Osteoblast (primary cell): ENCODE data around the gene APPBP2. TPM values are rescaled to one million over a fixed set of nuclear protein-coding genes. Genes with fewer than 3 reads are reported as not detected.
"Not testable (repeated sequence)": the region's sequence is repeated elsewhere in the genome, so short reads cannot be mapped to it uniquely, and the experiment has no call there.

Experiments
- DNase-seq: peaks from one replicate; pipeline ENCODE4 v3.0.0; 2011; ENCODE audit warnings: low spot score, mixed read lengths; ENCODE audit not compliant: insufficient read length; ENCODE audit errors: missing footprints
- H2AFZ ChIP-seq: 2 replicates; pipeline ENCODE4 v1.6.0; 2011; ENCODE audit warnings: mild to moderate bottlenecking, low read length
- H3K27ac ChIP-seq: 2 replicates; pipeline ENCODE4 v1.5.1; 2011; ENCODE audit warnings: mild to moderate bottlenecking, low read depth, low read length, moderate library complexity
- H3K27me3 ChIP-seq: 2 replicates; pipeline ENCODE4 v1.6.0; 2012; ENCODE audit warnings: mild to moderate bottlenecking, control low read depth, inconsistent platforms, low read length, moderate library complexity; ENCODE audit not compliant: insufficient read depth
- H3K36me3 ChIP-seq: 2 replicates; pipeline ENCODE4 v1.5.1; 2011; ENCODE audit warnings: mild to moderate bottlenecking, low read length, control low read depth, moderate library complexity; ENCODE audit not compliant: insufficient read depth
- H3K4me1 ChIP-seq: 2 replicates; pipeline ENCODE4 v1.5.1; 2011; ENCODE audit warnings: mild to moderate bottlenecking, low read length, control low read depth, moderate library complexity; ENCODE audit not compliant: insufficient read depth
- H3K4me2 ChIP-seq: 2 replicates; pipeline ENCODE4 v1.6.0; 2011; ENCODE audit warnings: mild to moderate bottlenecking, low read length; ENCODE audit not compliant: insufficient read depth
- H3K4me3 ChIP-seq: fragments of 200-600 bp; sonication (generic); 3 replicates; pipeline ENCODE4 v1.5.1; 2012; ENCODE audit warnings: mild to moderate bottlenecking, low read length, inconsistent platforms; ENCODE audit not compliant: insufficient read depth
- H3K79me2 ChIP-seq: 2 replicates; pipeline ENCODE4 v1.6.0; 2012; ENCODE audit warnings: mild to moderate bottlenecking, low read length, control low read depth, inconsistent platforms; ENCODE audit not compliant: insufficient read depth
- H3K9me3 ChIP-seq: 2 replicates; pipeline ENCODE4 v1.5.1; 2011; ENCODE audit warnings: low read depth, low read length, control low read depth
- H4K20me1 ChIP-seq: 2 replicates; pipeline ENCODE4 v1.6.0; 2012; ENCODE audit warnings: mild to moderate bottlenecking, low read length, control low read depth; ENCODE audit not compliant: insufficient read depth
- CTCF ChIP-seq: IDR thresholded peaks from 2 replicates; pipeline ENCODE4 v1.5.1; 2011; ENCODE audit warnings: mild to moderate bottlenecking, low read depth, low read length, moderate library complexity; ENCODE audit errors: extremely low read depth
- total RNA-seq: library from RNA; depleted of rRNA; stranded (reverse); fragments of >200 nt; gene quantifications from 2 replicates; pipeline ENCODE4 v1.2.3, GENCODE V29; 2012

The APPBP2 gene
- total RNA-seq, 1 donor = 49.9 TPM

GRCh38 chr17:60523822-60524221 is 2.2 kb downstream of the APPBP2 start:
- Histone ChIP-seq H4K20me1 (peaks cover 53% of the 10 kb centered on the region), H3K4me3 (peak overlapping the region; percentile 87), H3K79me2 (peaks cover 81% of the 10 kb centered on the region), H3K27ac (peak overlapping the region; percentile 92), H3K27me3 (no peaks in the 10 kb centered on the region), H3K4me1 (peaks cover 13% of the 10 kb centered on the region), H2AFZ (no peak overlapping the region), H3K36me3 (peaks cover 15% of the 10 kb centered on the region), H3K4me2 (peak overlapping the region; percentile 89), H3K9me3 (no peaks in the 10 kb centered on the region)
- no peak for DNase-seq
- TF ChIP-seq CTCF = no peak

GRCh38 chr17:60522889-60523626 is 3.0 kb downstream of the APPBP2 start:
- peaks cover 89% of the 10 kb centered on the region for H3K79me2 ChIP-seq
- no peak for TF ChIP-seq CTCF
- H3K9me3 ChIP-seq = no peaks in the 10 kb centered on the region
- peaks cover 21% of the 10 kb centered on the region for H3K36me3 ChIP-seq
- H2AFZ ChIP-seq = no peak overlapping the region
- H3K4me3 ChIP-seq = no peak overlapping the region
- H4K20me1 ChIP-seq = peaks cover 56% of the 10 kb centered on the region
- peaks cover 11% of the 10 kb centered on the region for H3K4me1 ChIP-seq
- peak; percentile 27 for DNase-seq
- H3K4me2 ChIP-seq = peak overlapping the region; percentile 89
- H3K27ac ChIP-seq = no peak overlapping the region
- H3K27me3 ChIP-seq = no peaks in the 10 kb centered on the region

- Histone ChIP-seq H3K4me1 (peaks cover 6% of the 10 kb centered on the region), H3K27ac (no peak overlapping the region), H3K79me2 (peaks cover 98% of the 10 kb centered on the region), H4K20me1 (peaks cover 79% of the 10 kb centered on the region), H3K9me3 (no peaks in the 10 kb centered on the region), H3K4me2 (no peak overlapping the region), H3K36me3 (peaks cover 26% of the 10 kb centered on the region), H2AFZ (no peak overlapping the region), H3K4me3 (no peak overlapping the region), H3K27me3 (no peaks in the 10 kb centered on the region)
- TF ChIP-seq CTCF = no peak
- DNase-seq = no peak
Observed at GRCh38 chr17:60519795-60520194, 6.2 kb downstream of the APPBP2 start.

- H3K4me1 ChIP-seq, H3K4me3 ChIP-seq, DNase-seq, H3K4me2 ChIP-seq, H3K9me3 ChIP-seq, H3K27ac ChIP-seq, H3K27me3 ChIP-seq, H2AFZ ChIP-seq: not testable (repeated sequence)
- peaks cover 93% of the 10 kb centered on the region for H3K79me2 ChIP-seq
- peaks cover 40% of the 10 kb centered on the region for H3K36me3 ChIP-seq
- peaks cover 56% of the 10 kb centered on the region for H4K20me1 ChIP-seq
Observed at GRCh38 chr17:60515683-60516082, 10.4 kb downstream of the APPBP2 start.

- H4K20me1 ChIP-seq = peaks cover 59% of the 10 kb centered on the region
- H3K4me3 ChIP-seq, H3K4me2 ChIP-seq, DNase-seq, H2AFZ ChIP-seq, H3K9me3 ChIP-seq, H3K27ac ChIP-seq, H3K4me1 ChIP-seq, H3K27me3 ChIP-seq: not testable (repeated sequence)
- H3K79me2 ChIP-seq = peaks cover 93% of the 10 kb centered on the region
- peaks cover 42% of the 10 kb centered on the region for H3K36me3 ChIP-seq
Observed at GRCh38 chr17:60515199-60515598, 10.8 kb downstream of the APPBP2 start.
